Muscle of leg (tissue), 16 donors: Measurements from ENCODE around the gene FNDC3B. TPM values are rescaled to one million over a fixed set of nuclear protein-coding genes. Genes with fewer than 3 reads are reported as not detected.
"Not testable (repeated sequence)": the region's sequence is repeated elsewhere in the genome, so short reads cannot be mapped to it uniquely, and the experiment has no call there.

Experiments used
- DNase-seq: peaks from one replicate; pipeline ENCODE4 v3.0.0; 2013
- H3K27ac ChIP-seq: one replicate; pipeline ENCODE4 v1.5.1; 2013; ENCODE audit warnings: mild to moderate bottlenecking, low read length, control low read depth
- H3K27me3 ChIP-seq: one replicate; pipeline ENCODE4 v1.6.1; 2013; ENCODE audit warnings: low read length; ENCODE audit not compliant: control insufficient read depth, insufficient read depth
- H3K36me3 ChIP-seq: one replicate; pipeline ENCODE4 v1.6.1; 2013; ENCODE audit warnings: low read length; ENCODE audit not compliant: control insufficient read depth, insufficient read depth
- H3K4me1 ChIP-seq: one replicate; pipeline ENCODE4 v1.6.1; 2013; ENCODE audit warnings: low read length; ENCODE audit not compliant: control insufficient read depth, insufficient read depth
- H3K4me3 ChIP-seq: one replicate; pipeline ENCODE4 v1.5.1; 2013; ENCODE audit warnings: low read length, control low read depth
- H3K9me3 ChIP-seq: replicated peaks from 2 replicates; pipeline ENCODE4 v1.6.1; 2013; ENCODE audit warnings: low read depth, low read length; ENCODE audit not compliant: control insufficient read depth
- WGBS: methylation state at CpG from one replicate; pipeline ENCODE4 v1.1.5; 2013; ENCODE audit warnings: missing lambda C conversion rate; ENCODE audit not compliant: insufficient coverage; 5-methylcytosine and 5-hydroxymethylcytosine counted together
- long read RNA-seq, 11 donors: transcript quantifications; one replicate each; lab custom pipeline, GENCODE V29; 2026
- polyA plus RNA-seq, 8 donors: library from polyadenylated mRNA; unstranded; fragments of 120-200 nt; gene quantifications; one replicate each; pipeline versions ENCODE4 v1.2.1 to v1.2.3, GENCODE V29; 2013; ENCODE audit warnings: inconsistent platforms in 1 of 8, low replicate concordance in 1 of 8; ENCODE audit not compliant: insufficient read length in 8 of 8, insufficient read depth in 1 of 8
- total RNA-seq: library from RNA; stranded (reverse); fragments of 120-200 nt; gene quantifications from one replicate; pipeline ENCODE4 v1.2.4, GENCODE V29; 2013

The FNDC3B gene
- total RNA-seq (98.8 TPM), polyA plus RNA-seq (10 to 100 TPM; 35.1 to 66.4 (median 58.1) TPM)
- long read RNA-seq, donor 1, full-length matches to known transcripts: 8 of 8 reads
- long read RNA-seq, donor 1, partial matches to known transcripts: 0 of 8 reads
- long read RNA-seq, donor 1, other reads (novel, unspliced or antisense): 0 of 8 reads
- long read RNA-seq, donor 2: 0 reads
- long read RNA-seq, donor 3, full-length matches to known transcripts: 5 of 17 reads
- long read RNA-seq, donor 3, partial matches to known transcripts: 12 of 17 reads
- long read RNA-seq, donor 3, other reads (novel, unspliced or antisense): 0 of 17 reads
- long read RNA-seq, donor 4, full-length matches to known transcripts: 3 of 26 reads
- long read RNA-seq, donor 4, partial matches to known transcripts: 23 of 26 reads
- long read RNA-seq, donor 4, other reads (novel, unspliced or antisense): 0 of 26 reads
- long read RNA-seq, donor 5, full-length matches to known transcripts: 9 of 78 reads
- long read RNA-seq, donor 5, partial matches to known transcripts: 69 of 78 reads
- long read RNA-seq, donor 5, other reads (novel, unspliced or antisense): 0 of 78 reads
- long read RNA-seq, donor 6, full-length matches to known transcripts: 6 of 56 reads
- long read RNA-seq, donor 6, partial matches to known transcripts: 50 of 56 reads
- long read RNA-seq, donor 6, other reads (novel, unspliced or antisense): 0 of 56 reads
- long read RNA-seq, donor 7, full-length matches to known transcripts: 4 of 24 reads
- long read RNA-seq, donor 7, partial matches to known transcripts: 20 of 24 reads
- long read RNA-seq, donor 7, other reads (novel, unspliced or antisense): 0 of 24 reads
- long read RNA-seq, donor 8, full-length matches to known transcripts: 4 of 34 reads
- long read RNA-seq, donor 8, partial matches to known transcripts: 30 of 34 reads
- long read RNA-seq, donor 8, other reads (novel, unspliced or antisense): 0 of 34 reads
- long read RNA-seq, donor 9, partial matches to known transcripts: 31 of 31 reads
- long read RNA-seq, donor 9, other reads (novel, unspliced or antisense): 0 of 31 reads
- long read RNA-seq, donor 10, full-length matches to known transcripts: 5 of 66 reads
- long read RNA-seq, donor 10, partial matches to known transcripts: 61 of 66 reads
- long read RNA-seq, donor 10, other reads (novel, unspliced or antisense): 0 of 66 reads
- long read RNA-seq, donor 11, full-length matches to known transcripts: 5 of 25 reads
- long read RNA-seq, donor 11, partial matches to known transcripts: 20 of 25 reads
- long read RNA-seq, donor 11, other reads (novel, unspliced or antisense): 0 of 25 reads

DNA sequence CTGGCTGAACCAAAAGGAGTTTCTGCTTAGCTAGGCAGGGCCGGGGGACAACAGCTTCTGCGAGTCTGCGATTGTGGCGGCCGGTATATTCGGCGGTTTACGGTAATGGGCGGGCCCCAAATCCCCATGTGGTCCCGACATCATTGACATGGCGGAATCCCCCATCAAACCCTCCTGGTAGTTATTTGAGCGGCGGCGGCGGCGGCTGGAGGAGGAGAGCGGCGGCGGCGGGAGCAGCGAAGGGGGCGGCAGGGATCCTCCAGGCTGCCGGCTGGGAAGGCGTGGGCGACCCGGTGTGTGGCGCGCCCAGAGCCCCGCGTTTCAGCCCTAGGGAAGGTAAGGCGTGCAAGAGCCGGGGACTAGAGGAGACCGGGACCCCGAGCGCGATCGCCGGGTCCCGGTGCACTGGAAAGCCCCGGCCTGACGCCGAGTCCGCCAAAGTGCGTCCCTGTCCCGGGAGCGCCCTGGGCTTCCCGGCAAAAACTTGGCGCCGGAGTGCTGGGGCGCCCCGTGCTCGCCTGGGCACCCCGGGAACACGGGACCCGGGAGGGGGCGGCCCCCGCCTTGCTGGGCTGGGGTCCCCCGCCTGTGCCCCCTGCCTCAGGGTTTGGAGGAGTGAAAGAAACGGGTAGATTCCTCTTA, at the start of gene FNDC3B:
Gene FNDC3B (plus strand): TSS at position 143 of the 642 bp plus-strand sequence. CDS start 72,902 bp downstream, outside the sequence.
- peak; percentile 99 for DNase-seq
- peak within 1 kb of the TSS; percentile 92 for H3K4me3 ChIP-seq
- H3K9me3 ChIP-seq: no peaks in the 10 kb centered on the region
- peak within 1 kb of the TSS; percentile 99 for H3K27ac ChIP-seq
- under 1% methylated on average over 50 of the region's 59 CpGs for WGBS
- no peaks in the 10 kb centered on the region for H3K36me3 ChIP-seq
- H3K4me1 ChIP-seq: peaks cover 13% of the 10 kb centered on the region
- H3K27me3 ChIP-seq: no peaks in the 10 kb centered on the region

DNA sequence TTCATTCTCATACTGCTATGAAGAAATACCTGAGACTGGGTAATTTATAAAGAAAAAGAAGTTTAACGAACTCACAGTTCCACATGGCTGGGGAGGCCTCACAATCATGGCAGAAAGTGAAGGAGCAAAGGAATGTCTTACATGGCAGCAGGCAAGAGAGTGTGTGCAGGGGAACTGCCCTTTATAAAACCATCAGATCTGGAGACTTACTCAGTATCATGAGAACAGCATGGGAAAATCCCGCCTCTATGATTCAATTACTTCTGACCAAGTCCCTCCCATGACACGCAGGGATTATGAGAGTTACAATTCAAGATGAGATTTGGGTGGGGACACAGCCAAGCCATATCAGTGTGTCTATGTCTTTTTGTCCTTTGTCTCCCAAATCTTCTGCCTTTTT, 49.1 kb upstream of the FNDC3B start:
- H3K9me3 ChIP-seq, DNase-seq, H3K27me3 ChIP-seq, H3K27ac ChIP-seq, H3K36me3 ChIP-seq, H3K4me3 ChIP-seq, H3K4me1 ChIP-seq: not testable (repeated sequence)
- WGBS: no CpG with 5 or more reads among the region's 3 CpGs

- no peaks in the 10 kb centered on the region for H3K27me3 ChIP-seq
- H3K36me3 ChIP-seq: no peaks in the 10 kb centered on the region
- WGBS: 86% methylated on average over 2 of the region's 3 CpGs
- no peak overlapping the region for H3K27ac ChIP-seq
- no peak overlapping the region for H3K4me3 ChIP-seq
- peaks cover under 1% of the 10 kb centered on the region for H3K9me3 ChIP-seq
- H3K4me1 ChIP-seq: no peaks in the 10 kb centered on the region
- no peak for DNase-seq
Observed at GRCh38 chr3:171991166-171991565, 48.2 kb upstream of the FNDC3B start.

GRCh38 chr3:171994646-171995428, 44.5 kb upstream of the FNDC3B start:
- DNase-seq: peak; percentile 79

GRCh38 chr3:171995486-171995885, 43.9 kb upstream of the FNDC3B start:
- Histone ChIP-seq H3K9me3 (peaks cover 5% of the 10 kb centered on the region), H3K4me1 (no peaks in the 10 kb centered on the region), H3K27ac (peak overlapping the region; percentile 42), H3K36me3 (no peaks in the 10 kb centered on the region), H3K4me3 (no peak overlapping the region), H3K27me3 (no peaks in the 10 kb centered on the region)
- DNase-seq: no peak

More at GRCh38 chr3:171994646-171995428, 44.5 kb upstream of the FNDC3B start:
- no peaks in the 10 kb centered on the region for H3K27me3 ChIP-seq
- H3K36me3 ChIP-seq: no peaks in the 10 kb centered on the region
- no peak overlapping the region for H3K4me3 ChIP-seq
- whole genome bisulfite sequencing: 0% methylated on average over 1 of the region's 3 CpGs
- no peaks in the 10 kb centered on the region for H3K4me1 ChIP-seq
- peak overlapping the region; percentile 49 for H3K27ac ChIP-seq
- peaks cover 5% of the 10 kb centered on the region for H3K9me3 ChIP-seq

DNA sequence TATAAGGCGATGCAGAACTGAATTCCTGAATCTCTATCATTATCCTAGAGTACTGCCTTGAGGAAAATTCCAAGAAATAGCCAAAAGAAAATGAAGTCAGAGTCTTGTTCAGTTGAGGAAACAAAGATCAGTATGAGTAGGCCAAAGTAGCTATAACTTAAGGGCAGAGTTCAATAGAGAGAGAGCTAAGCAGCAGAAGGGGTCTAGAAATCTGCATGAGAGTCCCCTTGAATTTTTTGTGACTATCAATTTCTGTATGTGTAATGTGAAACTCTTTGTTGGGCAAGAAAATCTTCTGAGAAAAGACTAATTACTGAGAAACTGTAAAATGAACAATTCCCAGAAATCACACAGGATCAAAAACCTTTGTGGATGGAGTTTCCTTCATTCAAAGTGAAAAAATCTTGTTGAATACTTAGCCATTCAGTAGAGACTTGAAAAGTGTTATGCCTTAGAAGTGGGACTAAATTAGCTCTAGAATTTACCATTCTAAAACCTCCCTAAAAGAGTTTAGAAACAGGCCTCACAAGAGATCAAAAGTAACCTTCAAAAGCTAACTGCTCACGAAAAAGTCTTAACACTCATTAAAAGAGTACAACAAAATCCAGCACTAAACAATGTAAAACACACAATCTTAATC, 43.1 kb upstream of the FNDC3B start:
- DNase-seq: no peak
- no CpG with 5 or more reads among the region's 2 CpGs for whole genome bisulfite sequencing
- H3K27me3 ChIP-seq: no peaks in the 10 kb centered on the region
- H3K4me3 ChIP-seq: no peak overlapping the region
- no peaks in the 10 kb centered on the region for H3K36me3 ChIP-seq
- H3K27ac ChIP-seq: no peak overlapping the region
- peaks cover 5% of the 10 kb centered on the region for H3K9me3 ChIP-seq
- H3K4me1 ChIP-seq: no peaks in the 10 kb centered on the region

DNA sequence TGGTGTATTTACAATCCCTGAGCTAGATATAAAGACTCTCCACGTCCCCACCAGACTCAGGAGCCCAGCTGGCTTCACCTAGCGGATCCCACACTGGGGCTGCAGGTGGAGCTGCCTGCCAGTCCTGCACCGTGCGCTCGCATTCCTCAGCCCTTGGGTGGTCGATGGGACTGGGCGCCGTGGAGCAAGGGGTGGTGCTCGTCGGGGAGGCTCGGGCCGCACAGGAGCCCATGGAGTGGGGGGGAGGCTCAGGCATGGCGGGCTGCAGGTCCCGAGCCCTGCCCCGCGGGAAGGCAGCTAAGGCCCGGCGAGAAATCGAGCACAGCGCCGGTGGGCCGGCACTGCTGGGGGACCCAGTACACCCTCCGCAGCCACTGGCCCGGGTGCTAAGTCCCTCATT, 40.6 kb upstream of the FNDC3B start:
- 100% methylated on average over 4 of the region's 24 CpGs for WGBS

GRCh38 chr3:172001616-172002015, 37.8 kb upstream of the FNDC3B start:
- H3K27me3 ChIP-seq, H3K4me1 ChIP-seq, H3K9me3 ChIP-seq, DNase-seq, H3K4me3 ChIP-seq, H3K27ac ChIP-seq, H3K36me3 ChIP-seq: not testable (repeated sequence)
- WGBS: no CpG with 5 or more reads among the region's 1 CpG

More for the DNA sequence above, 40.6 kb upstream of the FNDC3B start:
- not testable (repeated sequence) for H3K9me3 ChIP-seq, DNase-seq, H3K27ac ChIP-seq, H3K36me3 ChIP-seq, H3K4me1 ChIP-seq, H3K27me3 ChIP-seq, H3K4me3 ChIP-seq
